Measurements from ENCODE around the gene OR4C46.

GRCh38 chr11:54603898-54604297 lies at the start of gene OR4C46:
- TF ChIP-seq, protein P1, sequence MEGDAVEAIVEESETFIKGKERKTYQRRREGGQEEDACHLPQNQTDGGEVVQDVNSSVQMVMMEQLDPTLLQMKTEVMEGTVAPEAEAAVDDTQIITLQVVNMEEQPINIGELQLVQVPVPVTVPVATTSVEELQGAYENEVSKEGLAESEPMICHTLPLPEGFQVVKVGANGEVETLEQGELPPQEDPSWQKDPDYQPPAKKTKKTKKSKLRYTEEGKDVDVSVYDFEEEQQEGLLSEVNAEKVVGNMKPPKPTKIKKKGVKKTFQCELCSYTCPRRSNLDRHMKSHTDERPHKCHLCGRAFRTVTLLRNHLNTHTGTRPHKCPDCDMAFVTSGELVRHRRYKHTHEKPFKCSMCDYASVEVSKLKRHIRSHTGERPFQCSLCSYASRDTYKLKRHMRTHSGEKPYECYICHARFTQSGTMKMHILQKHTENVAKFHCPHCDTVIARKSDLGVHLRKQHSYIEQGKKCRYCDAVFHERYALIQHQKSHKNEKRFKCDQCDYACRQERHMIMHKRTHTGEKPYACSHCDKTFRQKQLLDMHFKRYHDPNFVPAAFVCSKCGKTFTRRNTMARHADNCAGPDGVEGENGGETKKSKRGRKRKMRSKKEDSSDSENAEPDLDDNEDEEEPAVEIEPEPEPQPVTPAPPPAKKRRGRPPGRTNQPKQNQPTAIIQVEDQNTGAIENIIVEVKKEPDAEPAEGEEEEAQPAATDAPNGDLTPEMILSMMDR (IDR thresholded peaks at IDR 0.05 in 8 of 11, conservative IDR thresholded peaks at IDR 0.05 in 3 of 11): no peak
- TF ChIP-seq POLR2AphosphoS5 (IDR thresholded peaks at IDR 0.05): no peak

All from spleen (tissue), 7 donors.